ENCODE data around the gene BLVRB. TPM values are rescaled to one million over a fixed set of nuclear protein-coding genes. Genes with fewer than 3 reads are reported as not detected.

Gene BLVRB
- total and polyA plus RNA-seq, 9 of the 15 experiments (the other 6 are each of a cell fraction or from before 2014, with no cell fraction given), result 81.1 to 749 (median 331) TPM

- TF ChIP-seq ARID3B (CRISPR knock-in tag; IDR thresholded peaks at IDR 0.05; ENCODE audit: borderline replicate concordance) (no peak), KHSRP (IDR thresholded peaks at IDR 0.05) (no peak), HDAC8 (tag; IDR thresholded peaks at IDR 0.05) (no peak), RREB1 (CRISPR knock-in tag; IDR thresholded peaks at IDR 0.05) (no peak), HDAC3 (IDR thresholded peaks at IDR 0.05; ENCODE audit: borderline replicate concordance, partially characterized antibody) (no peak), ZNF707 (CRISPR knock-in tag; conservative IDR thresholded peaks at IDR 0.05) (no peak), ZNF133 (CRISPR knock-in tag; IDR thresholded peaks at IDR 0.05) (no peak), LCOR (CRISPR knock-in tag; IDR thresholded peaks at IDR 0.05) (peak; percentile 26; the same call in 1 of the 2 replicates), TCF15 (CRISPR knock-in tag; IDR thresholded peaks at IDR 0.05) (no peak), DIDO1 (tag; IDR thresholded peaks at IDR 0.05; ENCODE audit: low read depth) (no peak), GABPA (tag; conservative IDR thresholded peaks at IDR 0.05; ENCODE audit: low read depth) (peak; percentile 10; the same call in 1 of the 2 replicates), ZFP30 (CRISPR knock-in tag; IDR thresholded peaks at IDR 0.05; ENCODE audit: borderline replicate concordance) (no peak), CAMTA2 (CRISPR knock-in tag; conservative IDR thresholded peaks at IDR 0.05) (no peak), ILF3 (IDR thresholded peaks at IDR 0.05; ENCODE audit: borderline replicate concordance) (no peak), MEF2A (IDR thresholded peaks at IDR 0.05; ENCODE audit: control insufficient read depth, low read depth, low read length) (no peak), FOXM1 (IDR thresholded peaks at IDR 0.05; ENCODE audit: low read depth) (no peak), FOXM1 (CRISPR knock-in tag; IDR thresholded peaks at IDR 0.05; ENCODE audit: low read depth) (no peak; the same call in 1 of the 2 replicates), SMAD3 (CRISPR knock-in tag; conservative IDR thresholded peaks at IDR 0.05) (peak; percentile 22; the same call in 1 of the 2 replicates), SRSF1 (IDR thresholded peaks at IDR 0.05; ENCODE audit: low read depth, low read length) (no peak)
Observed at GRCh38 chr19:40443131-40443999, 22.2 kb downstream of the BLVRB start (continued).

All from K562 (cell line).